Keratinocyte (primary cell): Measurements from ENCODE around the gene MAGI1. TPM values are rescaled to one million over a fixed set of nuclear protein-coding genes. Genes with fewer than 3 reads are reported as not detected.

Experiments used
- DNase-seq: peaks from one replicate; pipeline ENCODE4 v3.0.0-alpha.2; 2011; ENCODE audit warnings: low read depth, missing footprints, low spot score
- FAIRE-seq: peaks from 2 replicates; lab custom pipeline; 2011; peaks lifted over from hg19 to GRCh38; lab: Jason Lieb, UNC
- H2AFZ ChIP-seq: 2 replicates; pipeline ENCODE4 v1.6.0; 2012; ENCODE audit warnings: low read length, control low read depth, inconsistent platforms; ENCODE audit not compliant: control insufficient read depth
- H3K27ac ChIP-seq: 2 replicates; pipeline ENCODE4 v1.5.1; 2011; ENCODE audit warnings: low read length; ENCODE audit not compliant: control insufficient read depth, insufficient read depth
- H3K27me3 ChIP-seq: 3 replicates; pipeline ENCODE4 v1.6.0; 2011; ENCODE audit warnings: low read length; ENCODE audit not compliant: control insufficient read depth, insufficient read depth; ENCODE audit errors: extremely low read depth
- H3K36me3 ChIP-seq, 2 experiments: 2 replicates in 1 of 2; 3 replicates in 1 of 2; pipeline ENCODE4 v1.5.1; 2011; ENCODE audit warnings: low read length in 2 of 2, mild to moderate bottlenecking in 1 of 2; ENCODE audit not compliant: control insufficient read depth in 2 of 2, insufficient read depth in 2 of 2; ENCODE audit errors: extremely low read depth in 1 of 2
- H3K4me1 ChIP-seq: 3 replicates; pipeline ENCODE4 v1.5.1; 2011; ENCODE audit warnings: low read length; ENCODE audit not compliant: control insufficient read depth, insufficient read depth; ENCODE audit errors: extremely low read depth
- H3K4me2 ChIP-seq: 3 replicates; pipeline ENCODE4 v1.6.0; 2011; ENCODE audit warnings: low read depth, low read length; ENCODE audit not compliant: control insufficient read depth, insufficient read depth; ENCODE audit errors: extremely low read depth
- H3K4me3 ChIP-seq, 3 experiments: fragments of 200-600 bp in 1 of 3; sonication (generic) in 1 of 3; 2 replicates in 2 of 3; 3 replicates in 1 of 3; pipeline ENCODE4 v1.5.1; 2011 to 2016; ENCODE audit warnings: low read length in 3 of 3, mild to moderate bottlenecking in 3 of 3, control low read depth in 2 of 3, inconsistent platforms in 1 of 3, low read depth in 1 of 3, mixed read lengths in 1 of 3, mixed run types in 1 of 3, moderate library complexity in 1 of 3; ENCODE audit not compliant: control insufficient read depth in 2 of 3, insufficient read depth in 2 of 3; ENCODE audit errors: extremely low read depth in 1 of 3
- H3K79me2 ChIP-seq: 2 replicates; pipeline ENCODE4 v1.6.0; 2012; ENCODE audit warnings: low read length; ENCODE audit not compliant: control insufficient read depth, insufficient read depth
- H3K9ac ChIP-seq: 3 replicates; pipeline ENCODE4 v1.6.0; 2011; ENCODE audit warnings: low read length; ENCODE audit not compliant: control insufficient read depth, insufficient read depth; ENCODE audit errors: extremely low read depth
- H3K9me1 ChIP-seq: 3 replicates; pipeline ENCODE4 v1.6.0; 2011; ENCODE audit warnings: low read length; ENCODE audit not compliant: control insufficient read depth, insufficient read depth; ENCODE audit errors: extremely low read depth
- H3K9me3 ChIP-seq: 2 replicates; pipeline ENCODE4 v1.5.1; 2012; ENCODE audit warnings: low read depth, low read length; ENCODE audit not compliant: control insufficient read depth
- H4K20me1 ChIP-seq: 3 replicates; pipeline ENCODE4 v1.6.0; 2011; ENCODE audit warnings: low read length; ENCODE audit not compliant: control insufficient read depth, insufficient read depth; ENCODE audit errors: extremely low read depth
- CTCF ChIP-seq, 3 experiments: IDR thresholded peaks in 1 of 3; conservative IDR thresholded peaks in 1 of 3; optimal IDR thresholded peaks in 1 of 3; 2 replicates in 2 of 3; 3 replicates in 1 of 3; pipeline versions ENCODE3 to v1.5.1; 2011; ENCODE audit warnings: low read length in 3 of 3, mild to moderate bottlenecking in 3 of 3, moderate library complexity in 2 of 3, control low read depth in 1 of 3, inconsistent platforms in 1 of 3; ENCODE audit not compliant: insufficient read depth in 2 of 3; ENCODE audit errors: extremely low read depth in 1 of 3
- EZH2 ChIP-seq: IDR thresholded peaks from one replicate; pipeline ENCODE4 v1.6.1; 2012; ENCODE audit warnings: inconsistent platforms, mild to moderate bottlenecking, low read length, moderate library complexity
- dilution Hi-C: fragments of 300-500 bp; cut with MboI; formaldehyde crosslinking; loops from one replicate; pipeline ENCODE4 v1.7.0; 2020; ENCODE audit warnings: low sequenced_read_pairs; ENCODE audit not compliant: extremely low pct_ligation_motif_present
- polyA plus RNA-seq, 5 experiments: library from polyadenylated mRNA; depleted of rRNA in 3 of 5; stranded (reverse) in 3 of 5; stranded (forward) in 1 of 5; unstranded in 1 of 5; fragments of >200 nt; gene quantifications; 1 replicate in 1 of 5; 2 replicates in 3 of 5; 3 replicates in 1 of 5; pipeline versions ENCODE4 v1.2.1 to v1.2.3, GENCODE V29; 2011 to 2012; ENCODE audit warnings: missing spikeins in 2 of 5, low read depth in 1 of 5, low replicate concordance in 1 of 5

Gene MAGI1
- polyA plus RNA-seq, 1 donor (not counting 4 experiments of a cell fraction or from before 2014, with no cell fraction given): 10.9 TPM

GRCh38 chr3:65401359-65402305 lies 637.1 kb downstream of the MAGI1 start:
- FAIRE-seq (no peak), DNase-seq (no peak)
- Histone ChIP-seq H3K9me3 (no peaks in the 10 kb centered on the region), H3K27ac (no peak overlapping the region), H3K79me2 (no peaks in the 10 kb centered on the region), H3K4me2 (no peak overlapping the region), H3K27me3 (no peaks in the 10 kb centered on the region), H3K36me3 (peaks cover 0 to 3% of the 10 kb centered on the region in 2 experiments), H3K9me1 (no peaks in the 10 kb centered on the region), H3K9ac (no peak overlapping the region), H2AFZ (no peak overlapping the region), H3K4me1 (no peaks in the 10 kb centered on the region), H3K4me3 (no peak overlapping the region), H4K20me1 (no peaks in the 10 kb centered on the region)
- dilution Hi-C loops: no loop called here
- TF ChIP-seq CTCF (optimal IDR thresholded peaks at IDR 0.05 in 1 of 3, IDR thresholded peaks at IDR 0.05 in 1 of 3, conservative IDR thresholded peaks at IDR 0.05 in 1 of 3; ENCODE audit: extremely low read depth in 1 of 3, insufficient read depth in 2 of 3, low read length in 3 of 3) (no peak), EZH2 (no peak)

- Histone ChIP-seq H2AFZ (no peak overlapping the region), H3K4me1 (no peaks in the 10 kb centered on the region), H3K27me3 (no peaks in the 10 kb centered on the region), H3K4me2 (no peak overlapping the region), H3K36me3 (peaks cover 0 to 3% of the 10 kb centered on the region in 2 experiments), H3K9me1 (no peaks in the 10 kb centered on the region), H4K20me1 (no peaks in the 10 kb centered on the region), H3K4me3 (no peak overlapping the region), H3K27ac (no peak overlapping the region), H3K79me2 (no peaks in the 10 kb centered on the region), H3K9me3 (no peaks in the 10 kb centered on the region), H3K9ac (no peak overlapping the region)
- TF ChIP-seq CTCF (optimal IDR thresholded peaks at IDR 0.05 in 1 of 3, IDR thresholded peaks at IDR 0.05 in 1 of 3, conservative IDR thresholded peaks at IDR 0.05 in 1 of 3; ENCODE audit: extremely low read depth in 1 of 3, insufficient read depth in 2 of 3, low read length in 3 of 3) (no peak), EZH2 (no peak)
- no peak for FAIRE-seq
- dilution Hi-C loops: no loop called here
- DNase-seq: no peak
Measured at GRCh38 chr3:65400899-65401298, 637.8 kb downstream of the MAGI1 start.
